A549 (cell line): ENCODE data around the gene PPP4C. TPM values are rescaled to one million over a fixed set of nuclear protein-coding genes. Genes with fewer than 3 reads are reported as not detected.

Experiments used
- ATAC-seq, 2 experiments: fragments of 200-7000 bp in 1 of 2; fragments of >200 bp in 1 of 2; cut with Nextera tagmentation in 1 of 2; cut with Tn5 transposase in 1 of 2; 3 replicates each; pipeline versions ENCODE4 v1.8.0 to v1.9.1; 2018 to 2020; ENCODE audit warnings: mild to moderate bottlenecking in 1 of 2, moderate library complexity in 1 of 2
- CTCF ChIA-PET: fragments of 300-600 bp; sonication (Branson Sonifier 250); formaldehyde crosslinking; extraction: SDS; loops from one replicate; lab custom pipeline; 2021; ENCODE audit warnings: antibody characterized with exemption, inconsistent platforms; lab: Yijun Ruan, JAX
- POLR2A ChIA-PET: fragments of 350-600 bp; formaldehyde crosslinking; extraction: SDS; loops from one replicate; lab custom pipeline; 2021; ENCODE audit warnings: antibody characterized with exemption, inconsistent platforms; lab: Yijun Ruan, JAX
- DNase-seq, 2 experiments: peaks; one replicate each; pipeline versions ENCODE4 v3.0.0 to v3.0.0-alpha.2; 2011 to 2016; ENCODE audit warnings: low read depth in 1 of 2, low spot score in 1 of 2
- FAIRE-seq: peaks from 2 replicates; lab custom pipeline; 2011; peaks lifted over from hg19 to GRCh38; lab: Jason Lieb, UNC
- H3K27ac ChIP-seq, 2 experiments: fragments of >200 bp; sonication (Bioruptor Twin); formaldehyde crosslinking; 3 replicates each; pipeline ENCODE4 v1.5.1; 2016 to 2017
- H3K4me1 ChIP-seq: fragments of >200 bp; sonication (Bioruptor Twin); formaldehyde crosslinking; 3 replicates; pipeline ENCODE4 v1.6.1; 2016
- H3K4me2 ChIP-seq: fragments of >200 bp; sonication (Bioruptor Twin); formaldehyde crosslinking; 3 replicates; pipeline ENCODE4 v1.6.1; 2016
- H3K4me3 ChIP-seq: fragments of >200 bp; sonication (Bioruptor Twin); formaldehyde crosslinking; 3 replicates; pipeline ENCODE4 v1.5.1; 2016
- H3K9me3 ChIP-seq: fragments of >200 bp; sonication (Bioruptor Twin); formaldehyde crosslinking; 3 replicates; pipeline ENCODE4 v1.6.1; 2016
- CBX2 ChIP-seq: fragments of 200-600 bp; sonication (generic); IDR thresholded peaks from 2 replicates; pipeline ENCODE4 v1.6.1; 2016; ENCODE audit warnings: low read depth, mild to moderate bottlenecking, borderline replicate concordance
- EP300 ChIP-seq, 2 experiments: fragments of >200 bp; sonication (Bioruptor Twin); formaldehyde crosslinking; IDR thresholded peaks; 2 replicates in 1 of 2; 3 replicates in 1 of 2; pipeline ENCODE4 v1.6.1; 2016 to 2017
- ESRRA ChIP-seq: fragments of 150-350 bp; IDR thresholded peaks from 2 replicates; pipeline ENCODE4 v1.6.1; 2014; ENCODE audit warnings: mild to moderate bottlenecking, low read length, borderline replicate concordance
- FOSB ChIP-seq: fragments of 250-450 bp; sonication (Bioruptor Pico); IDR thresholded peaks from 2 replicates; pipeline ENCODE4 v1.5.0; 2020; ENCODE audit warnings: mild to moderate bottlenecking, moderate library complexity
- GATA3 ChIP-seq: IDR thresholded peaks from 2 replicates; pipeline ENCODE4 v1.6.1; 2012; ENCODE audit warnings: borderline replicate concordance
- HEYL ChIP-seq: fragments of 250-450 bp; sonication (Bioruptor Pico); IDR thresholded peaks from 2 replicates; pipeline ENCODE4 v1.8.0; 2021; ENCODE audit warnings: mild to moderate bottlenecking, moderate library complexity
- HOXB5 ChIP-seq: fragments of 250-450 bp; sonication (Bioruptor Pico); IDR thresholded peaks from 2 replicates; pipeline ENCODE4 v1.5.0; 2020; ENCODE audit warnings: mild to moderate bottlenecking, moderate library complexity
- KDM1A ChIP-seq: fragments of 200-600 bp; sonication (generic); IDR thresholded peaks from 2 replicates; pipeline ENCODE4 v1.6.1; 2016; ENCODE audit warnings: low read depth, mild to moderate bottlenecking
- MAZ ChIP-seq: fragments of 150-350 bp; IDR thresholded peaks from 2 replicates; pipeline ENCODE4 v1.6.1; 2014; ENCODE audit warnings: antibody characterized with exemption, low read depth, low read length, borderline replicate concordance
- MYC ChIP-seq: IDR thresholded peaks from 2 replicates; pipeline ENCODE4 v1.6.1; 2012; ENCODE audit warnings: mild to moderate bottlenecking, inconsistent platforms, low read length, improper control_type of control experiment, borderline replicate concordance
- NFE2L2 ChIP-seq: fragments of 150-350 bp; conservative IDR thresholded peaks from 2 replicates; pipeline ENCODE4 v1.6.1; 2014; ENCODE audit warnings: low read length
- NPAS2 ChIP-seq: fragments of 250-450 bp; sonication (Bioruptor Pico); IDR thresholded peaks from 2 replicates; pipeline ENCODE4 v1.8.0; 2022; ENCODE audit warnings: mild to moderate bottlenecking, moderate library complexity, borderline replicate concordance
- PHF8 ChIP-seq: fragments of 200-600 bp; sonication (generic); IDR thresholded peaks from 2 replicates; pipeline ENCODE4 v1.6.1; 2016; ENCODE audit warnings: low read depth, mild to moderate bottlenecking, antibody characterized with exemption, moderate library complexity, borderline replicate concordance
- POLR2A ChIP-seq: IDR thresholded peaks from 2 replicates; pipeline ENCODE4 v1.6.1; 2012; ENCODE audit warnings: mild to moderate bottlenecking, low read length
- POLR2AphosphoS2 ChIP-seq: conservative IDR thresholded peaks from 2 replicates; pipeline ENCODE4 v1.6.1; 2012; ENCODE audit warnings: low read length, improper control_type of control experiment, inconsistent platforms
- RARB ChIP-seq: fragments of 250-450 bp; sonication (Bioruptor Pico); IDR thresholded peaks from 2 replicates; pipeline ENCODE4 v1.8.0; 2021; ENCODE audit warnings: mild to moderate bottlenecking, moderate library complexity
- RCOR1 ChIP-seq: fragments of 150-350 bp; IDR thresholded peaks from 2 replicates; pipeline ENCODE4 v1.6.1; 2014; ENCODE audit warnings: antibody characterized with exemption, low read length, low read depth
- RFX5 ChIP-seq: fragments of 450-650 bp; IDR thresholded peaks from 2 replicates; pipeline ENCODE4 v1.7.1; 2014; ENCODE audit warnings: antibody characterized with exemption, mild to moderate bottlenecking, moderate library complexity
- SMC3 ChIP-seq: fragments of >200 bp; sonication (Bioruptor Twin); formaldehyde crosslinking; IDR thresholded peaks from 3 replicates; pipeline ENCODE4 v1.6.1; 2018; ENCODE audit warnings: inconsistent platforms
- ZC3H11A ChIP-seq: fragments of 450-650 bp; IDR thresholded peaks from 2 replicates; pipeline ENCODE4 v1.6.1; 2014; ENCODE audit warnings: antibody characterized with exemption, mild to moderate bottlenecking
- ZFP36 ChIP-seq: fragments of 450-650 bp; IDR thresholded peaks from 2 replicates; pipeline ENCODE4 v1.6.1; 2014; ENCODE audit warnings: borderline replicate concordance; ENCODE audit not compliant: partially characterized antibody
- ZNF302 ChIP-seq: fragments of 250-450 bp; sonication (Bioruptor Pico); IDR thresholded peaks from 2 replicates; pipeline ENCODE4 v1.9.0; 2021; ENCODE audit warnings: inconsistent platforms, mild to moderate bottlenecking, moderate library complexity
- ZSCAN20 ChIP-seq: fragments of 250-450 bp; sonication (Bioruptor Pico); IDR thresholded peaks from 2 replicates; pipeline ENCODE4 v1.8.0; 2022; ENCODE audit warnings: mild to moderate bottlenecking, moderate library complexity
- WGBS: methylation state at CpG from one replicate; pipeline ENCODE4 v1.1.6; 2017; ENCODE audit errors: missing lambda C conversion rate; 5-methylcytosine and 5-hydroxymethylcytosine counted together
- polyA plus RNA-seq, 4 experiments: library from polyadenylated mRNA; depleted of rRNA in 3 of 4; stranded (reverse); fragments of >200 nt; fragmentation: RNase III in 1 of 4; extraction: RNeasy Plus Mini Kit Qiagen cat#74134 plus additional on column Dnase treatment in 1 of 4; gene quantifications; 2 replicates in 3 of 4; 3 replicates in 1 of 4; pipeline ENCODE4 v1.2.3, GENCODE V29; 2011 to 2017
- TF ChIP-seq, protein P1 (sequence below): fragments of 450-650 bp; IDR thresholded peaks from 2 replicates; pipeline ENCODE4 v1.6.1; 2014; ENCODE audit warnings: antibody characterized with exemption
- TF ChIP-seq, protein P2 (sequence below): fragments of 250-450 bp; sonication (Bioruptor Pico); IDR thresholded peaks from 2 replicates; pipeline ENCODE4 v1.5.0; 2020; ENCODE audit warnings: low read depth, mild to moderate bottlenecking, moderate library complexity
- TF ChIP-seq, protein P3 (sequence below): fragments of >200 bp; sonication (Bioruptor Twin); formaldehyde crosslinking; IDR thresholded peaks from 2 replicates; pipeline ENCODE4 v1.6.1; 2016
- TF ChIP-seq, protein P4 (sequence below): fragments of >200 bp; sonication (Bioruptor Twin); formaldehyde crosslinking; IDR thresholded peaks from 3 replicates; pipeline ENCODE4 v1.5.1; 2016
- TF ChIP-seq, protein P5 (sequence below): fragments of 150-350 bp; IDR thresholded peaks from 2 replicates; pipeline ENCODE4 v1.6.1; 2014; ENCODE audit warnings: low read depth, mild to moderate bottlenecking, low read length
- TF ChIP-seq, protein P6 (sequence below): IDR thresholded peaks from 2 replicates; pipeline ENCODE4 v1.6.1; 2012

PPP4C gene
- polyA plus RNA-seq, 2 of the 4 experiments (the other 2 are of a cell fraction): 102 to 115 TPM

DNA sequence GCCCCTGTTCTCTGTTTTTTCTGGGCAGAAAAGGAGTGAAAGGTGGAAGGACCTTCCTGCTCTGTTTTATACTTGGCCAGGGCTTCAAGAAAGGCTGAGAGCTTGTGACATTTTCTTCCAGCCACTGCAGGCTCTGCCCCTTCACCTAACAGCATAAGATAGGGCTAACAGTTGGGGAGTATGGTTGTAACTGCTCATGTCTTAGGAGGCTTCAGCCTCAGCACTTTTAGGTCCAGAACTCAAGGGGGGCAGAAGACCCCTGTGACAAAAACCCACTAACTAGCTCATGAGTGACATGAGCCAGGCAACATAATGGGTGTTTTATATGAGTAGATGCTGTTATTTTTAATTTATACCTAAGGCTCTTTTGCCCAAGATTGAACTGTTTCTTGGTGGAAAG is 5.3 kb upstream of the PPP4C start:
- CTCF ChIA-PET: interaction anchor here (0.6 to 3.5 kb wide), 5 partner anchors 11 to 902 kb away, joined by 3 to 24 read pairs (median 3); partner anchors contain the start of gene TBX6

DNA sequence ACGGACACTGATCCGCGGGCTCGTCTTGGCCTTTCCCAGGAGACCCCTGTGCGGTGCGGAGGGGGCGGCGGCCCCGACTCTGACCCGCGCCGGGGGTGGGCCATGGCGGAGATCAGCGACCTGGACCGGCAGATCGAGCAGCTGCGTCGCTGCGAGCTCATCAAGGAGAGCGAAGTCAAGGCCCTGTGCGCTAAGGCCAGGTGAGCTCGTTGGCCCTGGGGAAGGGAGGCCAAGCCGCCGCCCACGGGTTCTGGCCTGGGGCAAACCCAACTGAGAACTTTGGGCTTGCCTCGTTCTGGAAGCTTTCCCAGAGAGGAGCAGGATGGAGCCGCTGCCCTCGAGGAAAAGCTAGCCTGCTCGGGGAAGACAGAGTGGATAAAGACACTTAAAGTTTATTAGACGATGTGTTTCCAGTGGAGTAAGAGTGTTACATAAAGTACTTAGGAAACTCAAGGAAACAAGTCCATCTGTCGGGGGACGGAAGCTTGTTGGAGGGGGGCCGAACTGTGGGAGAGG is 540 bp downstream of the PPP4C start:
- POLR2A ChIA-PET: interaction anchor here (1.2 to 1.4 kb wide), 2 partner anchors 11 to 15 kb away, joined by 7 read pairs; partner anchors contain the start of genes ALDOA and TBX6
- peak overlapping the region; percentile 97 to 98 for H3K27ac ChIP-seq
- TF ChIP-seq MYC: no peak
- no peak for TF ChIP-seq HEYL (CRISPR knock-in tag)
- TF ChIP-seq KDM1A: no peak
- TF ChIP-seq RFX5: no peak
- no peak for TF ChIP-seq CBX2
- TF ChIP-seq SMC3: no peak
- TF ChIP-seq ZSCAN20 (CRISPR knock-in tag): no peak
- no peak for TF ChIP-seq ESRRA
- no peak for TF ChIP-seq RCOR1
- TF ChIP-seq, protein P1, sequence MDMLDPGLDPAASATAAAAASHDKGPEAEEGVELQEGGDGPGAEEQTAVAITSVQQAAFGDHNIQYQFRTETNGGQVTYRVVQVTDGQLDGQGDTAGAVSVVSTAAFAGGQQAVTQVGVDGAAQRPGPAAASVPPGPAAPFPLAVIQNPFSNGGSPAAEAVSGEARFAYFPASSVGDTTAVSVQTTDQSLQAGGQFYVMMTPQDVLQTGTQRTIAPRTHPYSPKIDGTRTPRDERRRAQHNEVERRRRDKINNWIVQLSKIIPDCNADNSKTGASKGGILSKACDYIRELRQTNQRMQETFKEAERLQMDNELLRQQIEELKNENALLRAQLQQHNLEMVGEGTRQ: no peak
- TF ChIP-seq ZC3H11A: no peak
- TF ChIP-seq ZFP36: no peak
- no peak for TF ChIP-seq HOXB5 (CRISPR knock-in tag)
- TF ChIP-seq, all 56 proteins: peak for 0
- DNase-seq (no peak), FAIRE-seq (no peak), ATAC-seq (peak; percentile 10 to 35; a peak in 4 of 6 replicates)
- 3% methylated on average over 19 of the region's 33 CpGs for WGBS
- H3K4me1 ChIP-seq: peaks cover 21% of the 10 kb centered on the region
- H3K9me3 ChIP-seq: no peaks in the 10 kb centered on the region
- H3K4me2 ChIP-seq: peak overlapping the region; percentile 96
- CTCF ChIA-PET: interaction anchor here (0.9 to 10.3 kb wide), 5 partner anchors 10 to 44 kb away, joined by 3 to 143 read pairs (median 5); partner anchors contain the start of genes ALDOA and TBX6
- peak overlapping the region; percentile 100 for H3K4me3 ChIP-seq

More for the DNA sequence above, 5.3 kb upstream of the PPP4C start:
- DNase-seq (no peak), FAIRE-seq (no peak)
- Histone ChIP-seq H3K4me2 (no peak overlapping the region), H3K4me1 (peaks cover 27% of the 10 kb centered on the region), H3K4me3 (no peak overlapping the region)
- POLR2A ChIA-PET: interaction anchor here (1.3 kb wide), 1 partner anchor 22 kb away, joined by 3 read pairs; no protein-coding TSS in a partner anchor
- no peak for TF ChIP-seq ZNF302 (CRISPR knock-in tag)
- TF ChIP-seq, protein P2, sequence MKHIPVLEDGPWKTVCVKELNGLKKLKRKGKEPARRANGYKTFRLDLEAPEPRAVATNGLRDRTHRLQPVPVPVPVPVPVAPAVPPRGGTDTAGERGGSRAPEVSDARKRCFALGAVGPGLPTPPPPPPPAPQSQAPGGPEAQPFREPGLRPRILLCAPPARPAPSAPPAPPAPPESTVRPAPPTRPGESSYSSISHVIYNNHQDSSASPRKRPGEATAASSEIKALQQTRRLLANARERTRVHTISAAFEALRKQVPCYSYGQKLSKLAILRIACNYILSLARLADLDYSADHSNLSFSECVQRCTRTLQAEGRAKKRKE (CRISPR knock-in tag): no peak
- TF ChIP-seq, protein P3, sequence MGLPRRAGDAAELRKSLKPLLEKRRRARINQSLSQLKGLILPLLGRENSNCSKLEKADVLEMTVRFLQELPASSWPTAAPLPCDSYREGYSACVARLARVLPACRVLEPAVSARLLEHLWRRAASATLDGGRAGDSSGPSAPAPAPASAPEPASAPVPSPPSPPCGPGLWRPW: no peak
- no peak for TF ChIP-seq GATA3
- TF ChIP-seq KDM1A: no peak
- no peak for TF ChIP-seq HOXB5 (CRISPR knock-in tag)
- TF ChIP-seq, all 56 proteins: peak for 0
- Histone ChIP-seq H3K27ac (no peak overlapping the region), H3K9me3 (no peaks in the 10 kb centered on the region)
- ATAC-seq: no peak

DNA sequence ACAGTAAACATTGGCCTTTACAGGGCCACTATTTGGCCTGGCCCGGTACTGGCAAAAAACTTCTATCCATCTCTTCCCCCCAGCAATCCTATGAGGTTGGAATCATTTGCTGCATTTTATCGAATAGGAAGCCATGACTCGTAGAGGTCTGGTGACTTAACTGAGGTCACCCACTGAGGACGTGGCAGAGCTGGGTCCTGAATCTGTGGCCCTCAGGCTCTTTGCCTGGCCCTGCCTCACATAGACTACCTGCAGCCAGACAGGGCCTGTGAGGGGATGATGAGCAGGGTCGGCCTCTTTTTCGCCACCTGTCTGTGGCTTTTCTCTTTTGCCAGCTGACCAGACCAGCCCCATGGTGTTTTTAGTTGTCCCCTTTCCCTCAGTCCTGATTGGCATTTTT is 1.9 kb downstream of the PPP4C start:
- H3K4me3 ChIP-seq: no peak overlapping the region
- POLR2A ChIA-PET: interaction anchor here (0.6 to 1.0 kb wide), 2 partner anchors 10 to 12 kb away, joined by 3 to 4 read pairs; partner anchors contain the start of gene ALDOA
- TF ChIP-seq, protein P4, sequence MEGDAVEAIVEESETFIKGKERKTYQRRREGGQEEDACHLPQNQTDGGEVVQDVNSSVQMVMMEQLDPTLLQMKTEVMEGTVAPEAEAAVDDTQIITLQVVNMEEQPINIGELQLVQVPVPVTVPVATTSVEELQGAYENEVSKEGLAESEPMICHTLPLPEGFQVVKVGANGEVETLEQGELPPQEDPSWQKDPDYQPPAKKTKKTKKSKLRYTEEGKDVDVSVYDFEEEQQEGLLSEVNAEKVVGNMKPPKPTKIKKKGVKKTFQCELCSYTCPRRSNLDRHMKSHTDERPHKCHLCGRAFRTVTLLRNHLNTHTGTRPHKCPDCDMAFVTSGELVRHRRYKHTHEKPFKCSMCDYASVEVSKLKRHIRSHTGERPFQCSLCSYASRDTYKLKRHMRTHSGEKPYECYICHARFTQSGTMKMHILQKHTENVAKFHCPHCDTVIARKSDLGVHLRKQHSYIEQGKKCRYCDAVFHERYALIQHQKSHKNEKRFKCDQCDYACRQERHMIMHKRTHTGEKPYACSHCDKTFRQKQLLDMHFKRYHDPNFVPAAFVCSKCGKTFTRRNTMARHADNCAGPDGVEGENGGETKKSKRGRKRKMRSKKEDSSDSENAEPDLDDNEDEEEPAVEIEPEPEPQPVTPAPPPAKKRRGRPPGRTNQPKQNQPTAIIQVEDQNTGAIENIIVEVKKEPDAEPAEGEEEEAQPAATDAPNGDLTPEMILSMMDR: no peak
- no peak for TF ChIP-seq NPAS2
- no peak for TF ChIP-seq RARB
- TF ChIP-seq, protein P5, sequence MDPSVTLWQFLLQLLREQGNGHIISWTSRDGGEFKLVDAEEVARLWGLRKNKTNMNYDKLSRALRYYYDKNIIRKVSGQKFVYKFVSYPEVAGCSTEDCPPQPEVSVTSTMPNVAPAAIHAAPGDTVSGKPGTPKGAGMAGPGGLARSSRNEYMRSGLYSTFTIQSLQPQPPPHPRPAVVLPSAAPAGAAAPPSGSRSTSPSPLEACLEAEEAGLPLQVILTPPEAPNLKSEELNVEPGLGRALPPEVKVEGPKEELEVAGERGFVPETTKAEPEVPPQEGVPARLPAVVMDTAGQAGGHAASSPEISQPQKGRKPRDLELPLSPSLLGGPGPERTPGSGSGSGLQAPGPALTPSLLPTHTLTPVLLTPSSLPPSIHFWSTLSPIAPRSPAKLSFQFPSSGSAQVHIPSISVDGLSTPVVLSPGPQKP: no peak
- no peak for TF ChIP-seq EP300 (IDR thresholded peaks at IDR 0.05)
- no peak for TF ChIP-seq HOXB5 (CRISPR knock-in tag)
- TF ChIP-seq PHF8: no peak
- TF ChIP-seq MAZ: no peak
- TF ChIP-seq FOSB: no peak
- no peak for TF ChIP-seq GATA3
- no peak for TF ChIP-seq NFE2L2
- TF ChIP-seq POLR2AphosphoS2: no peak
- TF ChIP-seq POLR2A: no peak
- TF ChIP-seq, protein P6, sequence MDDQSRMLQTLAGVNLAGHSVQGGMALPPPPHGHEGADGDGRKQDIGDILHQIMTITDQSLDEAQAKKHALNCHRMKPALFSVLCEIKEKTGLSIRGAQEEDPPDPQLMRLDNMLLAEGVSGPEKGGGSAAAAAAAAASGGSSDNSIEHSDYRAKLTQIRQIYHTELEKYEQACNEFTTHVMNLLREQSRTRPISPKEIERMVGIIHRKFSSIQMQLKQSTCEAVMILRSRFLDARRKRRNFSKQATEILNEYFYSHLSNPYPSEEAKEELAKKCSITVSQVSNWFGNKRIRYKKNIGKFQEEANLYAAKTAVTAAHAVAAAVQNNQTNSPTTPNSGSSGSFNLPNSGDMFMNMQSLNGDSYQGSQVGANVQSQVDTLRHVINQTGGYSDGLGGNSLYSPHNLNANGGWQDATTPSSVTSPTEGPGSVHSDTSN: no peak
- TF ChIP-seq HEYL (CRISPR knock-in tag): no peak

More for the DNA sequence above, 1.9 kb downstream of the PPP4C start:
- Histone ChIP-seq H3K27ac (no peak overlapping the region), H3K9me3 (no peaks in the 10 kb centered on the region), H3K4me2 (peak overlapping the region; percentile 96), H3K4me1 (peaks cover 21% of the 10 kb centered on the region)
- DNase-seq: no peak
- FAIRE-seq: no peak
- CTCF ChIA-PET: interaction anchor here (1.3 to 10.3 kb wide), 4 partner anchors 10 to 75 kb away, joined by 3 to 143 read pairs (median 25); partner anchors contain the start of genes ALDOA and TBX6
- 76% methylated on average over 6 of the region's 6 CpGs for WGBS
- ATAC-seq: no peak
